Right atrium auricular region (tissue), 2 donors: ENCODE results near the gene TSPAN18. TPM values are rescaled to one million over a fixed set of nuclear protein-coding genes. Genes with fewer than 3 reads are reported as not detected.
A peak's percentile ranks its signal among the peaks of the same experiment; 100 is the strongest.

ENCODE experiments used
- DNase-seq: peaks from one replicate; pipeline ENCODE4 v3.0.0-alpha.2; 2019; ENCODE audit warnings: low spot score
- H3K27ac ChIP-seq, 2 donors: fragments of 200-600 bp; sonication (generic); 1 replicate in 1 of 2; 2 replicates in 1 of 2; pipeline ENCODE4 v1.5.1; 2016 to 2019
- H3K27me3 ChIP-seq, 2 donors: fragments of 200-600 bp; sonication (generic); one replicate each; pipeline versions ENCODE4 v1.5.1 to v1.6.0; 2017 to 2019
- H3K36me3 ChIP-seq: fragments of 200-600 bp; sonication (generic); one replicate; pipeline ENCODE4 v1.5.1; 2016
- H3K4me1 ChIP-seq, 2 donors: fragments of 200-600 bp; sonication (generic); one replicate each; pipeline versions ENCODE4 v1.5.1 to v1.6.0; 2017 to 2019
- H3K4me3 ChIP-seq, 2 donors: fragments of 200-600 bp; sonication (generic); 1 replicate in 1 of 2; 2 replicates in 1 of 2; pipeline ENCODE4 v1.5.1; 2017 to 2019; ENCODE audit warnings: mild to moderate bottlenecking in 1 of 2, moderate library complexity in 1 of 2
- H3K9me3 ChIP-seq, 2 donors: fragments of 200-600 bp; sonication (generic); one replicate each; pipeline ENCODE4 v1.5.1; 2019
- CTCF ChIP-seq, 2 donors: fragments of 200-600 bp; sonication (generic); IDR thresholded peaks; one replicate each; pipeline ENCODE4 v1.5.1; 2019; ENCODE audit warnings: antibody characterized with exemption in 2 of 2
- total RNA-seq, 2 donors: library from RNA; depleted of rRNA; stranded (reverse); fragments of >200 nt; gene quantifications; one replicate each; pipeline ENCODE4 v1.1.0, GENCODE V29; 2016

TSPAN18 gene
- total RNA-seq, 2 donors from 2014 or later, result 76.3 to 79.3 TPM

- Histone ChIP-seq H3K27ac (peak overlapping the region; percentile 17 to 60), H3K4me1 (peaks cover 0 to 47% of the 10 kb centered on the region in 2 donors)
Measured at GRCh38 chr11:44833221-44833876, 106.6 kb downstream of the TSPAN18 start.

GRCh38 chr11:44833877-44834452 lies 107.2 kb downstream of the TSPAN18 start:
- no peak for DNase-seq
- H3K27ac ChIP-seq, result peak overlapping the region; percentile 17 to 60
- H3K4me1 ChIP-seq, result peaks cover 0 to 47% of the 10 kb centered on the region in 2 donors

More at GRCh38 chr11:44833221-44833876, 106.6 kb downstream of the TSPAN18 start:
- Histone ChIP-seq H3K4me3 (no peak overlapping the region), H3K36me3 (no peaks in the 10 kb centered on the region), H3K9me3 (peaks cover 0 to 4% of the 10 kb centered on the region in 2 donors), H3K27me3 (no peaks in the 10 kb centered on the region)
- DNase-seq, result no peak
- no peak for TF ChIP-seq CTCF (IDR thresholded peaks at IDR 0.05)

GRCh38 chr11:44834846-44835245 lies 108.1 kb downstream of the TSPAN18 start:
- no peak for DNase-seq
- Histone ChIP-seq H3K27ac (peak overlapping the region; percentile 14 to 60), H3K4me1 (peaks cover 0 to 46% of the 10 kb centered on the region in 2 donors), H3K36me3 (no peaks in the 10 kb centered on the region), H3K27me3 (no peaks in the 10 kb centered on the region), H3K9me3 (peaks cover 0 to 4% of the 10 kb centered on the region in 2 donors), H3K4me3 (no peak overlapping the region)
- no peak for TF ChIP-seq CTCF (IDR thresholded peaks at IDR 0.05)

More at GRCh38 chr11:44833877-44834452, 107.2 kb downstream of the TSPAN18 start:
- H3K27me3 ChIP-seq, result no peaks in the 10 kb centered on the region
- H3K4me3 ChIP-seq, result no peak overlapping the region
- no peaks in the 10 kb centered on the region for H3K36me3 ChIP-seq
- peaks cover 0 to 4% of the 10 kb centered on the region in 2 donors for H3K9me3 ChIP-seq
- no peak for TF ChIP-seq CTCF (IDR thresholded peaks at IDR 0.05)

- Histone ChIP-seq H3K4me1 (peaks cover 0 to 42% of the 10 kb centered on the region in 2 donors), H3K9me3 (peaks cover 0 to 4% of the 10 kb centered on the region in 2 donors), H3K27me3 (no peaks in the 10 kb centered on the region), H3K27ac (peak overlapping the region; percentile 14 to 60), H3K36me3 (no peaks in the 10 kb centered on the region), H3K4me3 (no peak overlapping the region)
- TF ChIP-seq CTCF (IDR thresholded peaks at IDR 0.05), result no peak
- no peak for DNase-seq
Measured at GRCh38 chr11:44835296-44835695, 108.5 kb downstream of the TSPAN18 start.

- no peak for DNase-seq
- Histone ChIP-seq H3K4me1 (peaks cover 0 to 42% of the 10 kb centered on the region in 2 donors), H3K4me3 (no peak overlapping the region), H3K27me3 (no peaks in the 10 kb centered on the region), H3K9me3 (peaks cover 0 to 4% of the 10 kb centered on the region in 2 donors), H3K36me3 (no peaks in the 10 kb centered on the region), H3K27ac (peak overlapping the region in 1 of 2 donors; percentile 60)
- TF ChIP-seq CTCF (IDR thresholded peaks at IDR 0.05), result no peak
Measured at GRCh38 chr11:44835938-44836337, 109.2 kb downstream of the TSPAN18 start.
